PC-3 (cell line): Measurements from ENCODE around the gene CTNNBIP1. TPM values are rescaled to one million over a fixed set of nuclear protein-coding genes. Genes with fewer than 3 reads are reported as not detected.

Experiments
- ATAC-seq: fragments of 200-7000 bp; cut with Tn5 transposase; 2 replicates; pipeline ENCODE4 v1.9.1; 2020; ENCODE audit warnings: mild to moderate bottlenecking, moderate library complexity
- BruUV-seq: library from RNA; stranded (reverse); fragments of 400-500 nt; replicated peaks from 2 replicates; lab custom pipeline; 2021; lab: Mats Ljungman, UMichigan
- CTCF ChIA-PET: fragments of 300-600 bp; sonication (Branson Sonifier 250); formaldehyde crosslinking; loops from one replicate; lab custom pipeline; 2022; ENCODE audit warnings: antibody characterized with exemption; lab: Charles Lee
- POLR2A ChIA-PET: fragments of 300-600 bp; sonication (Branson Sonifier 250); formaldehyde crosslinking; loops from one replicate; lab custom pipeline; 2022; ENCODE audit warnings: antibody characterized with exemption; ENCODE audit not compliant: unreplicated experiment; lab: Charles Lee
- DNase-seq: peaks from one replicate; pipeline ENCODE4 v3.0.0-alpha.2; 2015
- H2AFZ ChIP-seq: fragments of 300-600 bp; sonication (generic); 2 replicates; pipeline ENCODE4 v1.6.0; 2016; ENCODE audit warnings: antibody characterized with exemption, low read length
- H3F3A ChIP-seq: fragments of 300-600 bp; sonication (generic); one replicate; pipeline ENCODE4 v1.6.0; 2017; ENCODE audit warnings: antibody characterized with exemption, low read length, control low read depth, mild to moderate bottlenecking; ENCODE audit not compliant: unreplicated experiment
- H3K27ac ChIP-seq: fragments of 300-600 bp; sonication (generic); 2 replicates; pipeline ENCODE4 v1.5.1; 2016; ENCODE audit warnings: mild to moderate bottlenecking, low read length
- H3K27me3 ChIP-seq: fragments of 300-600 bp; sonication (generic); 2 replicates; pipeline ENCODE4 v1.6.1; 2016; ENCODE audit warnings: low read length, mixed read lengths
- H3K36me3 ChIP-seq: fragments of 300-600 bp; sonication (generic); 2 replicates; pipeline ENCODE4 v1.6.1; 2016; ENCODE audit warnings: low read depth, mixed run types, low read length, mixed read lengths
- H3K4me1 ChIP-seq: fragments of 300-600 bp; sonication (generic); 2 replicates; pipeline ENCODE4 v1.5.1; 2016; ENCODE audit warnings: low read length; ENCODE audit not compliant: insufficient read depth
- H3K4me2 ChIP-seq: fragments of 300-600 bp; sonication (generic); 2 replicates; pipeline ENCODE4 v1.6.0; 2016; ENCODE audit warnings: low read length
- H3K4me3 ChIP-seq: fragments of 300-600 bp; sonication (generic); 2 replicates; pipeline ENCODE4 v1.5.1; 2016; ENCODE audit warnings: mild to moderate bottlenecking, low read length, mixed read lengths
- H3K79me2 ChIP-seq: fragments of 300-600 bp; sonication (generic); 2 replicates; pipeline ENCODE4 v1.6.1; 2017; ENCODE audit warnings: low read length, mixed read lengths
- H3K9ac ChIP-seq: fragments of 300-600 bp; sonication (generic); 2 replicates; pipeline ENCODE4 v1.6.0; 2016; ENCODE audit warnings: mild to moderate bottlenecking, low read length
- H3K9me2 ChIP-seq: fragments of 300-600 bp; sonication (generic); replicated peaks from 2 replicates; pipeline ENCODE4 v1.6.1; 2016; ENCODE audit warnings: mixed run types, low read length, mixed read lengths
- H3K9me3 ChIP-seq: fragments of 300-600 bp; sonication (generic); 2 replicates; pipeline ENCODE4 v1.6.1; 2016; ENCODE audit warnings: low read length, mixed read lengths
- H4K20me1 ChIP-seq: fragments of 300-600 bp; sonication (generic); 2 replicates; pipeline ENCODE4 v1.6.1; 2016; ENCODE audit warnings: low read length, mixed read lengths
- CTCF ChIP-seq: fragments of 300-600 bp; sonication (generic); conservative IDR thresholded peaks from 2 replicates; pipeline ENCODE4 v1.5.1; 2017; ENCODE audit warnings: antibody characterized with exemption, low read depth, mild to moderate bottlenecking, low read length
- EZH2 ChIP-seq: fragments of 300-600 bp; sonication (generic); IDR thresholded peaks from one replicate; pipeline ENCODE4 v1.6.1; 2017; ENCODE audit warnings: antibody characterized with exemption, mild to moderate bottlenecking, low read length; ENCODE audit not compliant: unreplicated experiment
- EZH2phosphoT487 ChIP-seq: fragments of 300-600 bp; sonication (generic); IDR thresholded peaks from 2 replicates; pipeline ENCODE4 v1.6.1; 2018; ENCODE audit warnings: mild to moderate bottlenecking, antibody characterized with exemption, low read length, borderline replicate concordance
- intact Hi-C: fragments of 100-400 bp; cut with micrococcal nuclease; formaldehyde crosslinking; loops from 2 replicates; pipeline ENCODE4 v1.9.0; 2023
- total RNA-seq: library from RNA; depleted of rRNA; stranded (reverse); fragments of >200 nt; gene quantifications from 2 replicates; pipeline ENCODE4 v1.2.3, GENCODE V29; 2014

Gene CTNNBIP1
- total RNA-seq, 1 experiment from 2014 or later, result 78.1 TPM

- POLR2A ChIA-PET, result no interaction called here
- intact Hi-C loops, result no loop called here
- no peaks in the 10 kb centered on the region for H3K27me3 ChIP-seq
- DNase-seq (no peak), ATAC-seq (no peak)
- H2AFZ ChIP-seq, result no peak overlapping the region
- peaks cover 12% of the 10 kb centered on the region for H3K4me1 ChIP-seq
- H3K4me2 ChIP-seq, result no peak overlapping the region
- BruUV-seq, result no TSS peak
- H4K20me1 ChIP-seq, result no peaks in the 10 kb centered on the region
- no peak overlapping the region for H3K4me3 ChIP-seq
- no peak overlapping the region for H3K27ac ChIP-seq
- H3K9me3 ChIP-seq, result no peaks in the 10 kb centered on the region
- H3K79me2 ChIP-seq, result peaks cover 55% of the 10 kb centered on the region
- CTCF ChIA-PET, result no interaction called here
- H3F3A ChIP-seq, result no peaks in the 10 kb centered on the region
- TF ChIP-seq EZH2, result no peak
- no peak for TF ChIP-seq CTCF
- no peak for TF ChIP-seq EZH2phosphoT487
- H3K36me3 ChIP-seq, result no peaks in the 10 kb centered on the region
- no peaks in the 10 kb centered on the region for H3K9me2 ChIP-seq
- H3K9ac ChIP-seq, result no peak overlapping the region
Measured at GRCh38 chr1:9901148-9902059, 8.7 kb downstream of the CTNNBIP1 start.

- no TSS peak for BruUV-seq
- no peaks in the 10 kb centered on the region for H3K36me3 ChIP-seq
- ATAC-seq (no peak), DNase-seq (no peak)
- no peak overlapping the region for H3K4me2 ChIP-seq
- H3K9me3 ChIP-seq, result no peaks in the 10 kb centered on the region
- no peaks in the 10 kb centered on the region for H3K27me3 ChIP-seq
- H2AFZ ChIP-seq, result no peak overlapping the region
- ChIA-PET CTCF (no interaction called here), POLR2A (no interaction called here)
- H4K20me1 ChIP-seq, result no peaks in the 10 kb centered on the region
- H3K4me1 ChIP-seq, result peaks cover 13% of the 10 kb centered on the region
- TF ChIP-seq CTCF (no peak), EZH2 (no peak), EZH2phosphoT487 (no peak)
- no peak overlapping the region for H3K4me3 ChIP-seq
- no peak overlapping the region for H3K27ac ChIP-seq
- intact Hi-C loops, result no loop called here
- H3K9me2 ChIP-seq, result no peaks in the 10 kb centered on the region
- peaks cover 56% of the 10 kb centered on the region for H3K79me2 ChIP-seq
- H3F3A ChIP-seq, result no peaks in the 10 kb centered on the region
- no peak overlapping the region for H3K9ac ChIP-seq
Measured at GRCh38 chr1:9900142-9901043, 9.7 kb downstream of the CTNNBIP1 start.
